ENCODE data around the gene CXXC5. TPM values are rescaled to one million over a fixed set of nuclear protein-coding genes. Genes with fewer than 3 reads are reported as not detected.

CXXC5 gene
- total and polyA plus RNA-seq, 9 of the 15 experiments (the other 6 are each of a cell fraction or from before 2014, with no cell fraction given) = 1.9 to 123 (median 45.8) TPM

- TF ChIP-seq BCLAF1 (IDR thresholded peaks at IDR 0.05; ENCODE audit: borderline replicate concordance in 1 of 2, control insufficient read depth in 1 of 2, low read depth in 2 of 2, low read length in 1 of 2) (peak in 1 of 2 experiments; percentile 81; a peak in 2 of 4 replicates), ARNT (IDR thresholded peaks at IDR 0.05) (no peak), MBD2 (IDR thresholded peaks at IDR 0.05; ENCODE audit: borderline replicate concordance, low read depth) (peak; percentile 77; the same call in 1 of the 2 replicates), ZNF239 (CRISPR knock-in tag; IDR thresholded peaks at IDR 0.05) (peak; percentile 37; the same call in 1 of the 2 replicates), TRIM28 (IDR thresholded peaks at IDR 0.05) (peak; percentile 15; the same call in 1 of the 2 replicates), RBBP5 (IDR thresholded peaks at IDR 0.05; ENCODE audit: borderline replicate concordance, insufficient read depth, low read length, poor library complexity, severe bottlenecking) (peak; percentile 50), ZBTB12 (CRISPR knock-in tag; IDR thresholded peaks at IDR 0.05) (0 out of 2 replicates have a peak, but pooled peaks have one; percentile 25), SMARCA5 (IDR thresholded peaks at IDR 0.05) (peak; percentile 28; the same call in 1 of the 2 replicates), HMGN3 (IDR thresholded peaks at IDR 0.05; ENCODE audit: borderline replicate concordance, extremely low read depth, insufficient read length, low read depth, low read length) (peak; percentile 100), CCAR2 (IDR thresholded peaks at IDR 0.05; ENCODE audit: low read depth, low read length) (0 out of 2 replicates have a peak, but pooled peaks have one; percentile 50), ZBTB5 (IDR thresholded peaks at IDR 0.05) (no peak), HNRNPK (IDR thresholded peaks at IDR 0.05; ENCODE audit: low read depth, low read length, poor library complexity, severe bottlenecking) (no peak), BRF1 (IDR thresholded peaks at IDR 0.05; ENCODE audit: borderline replicate concordance, extremely low read depth, insufficient read length) (no peak), SMAD3 (CRISPR knock-in tag; conservative IDR thresholded peaks at IDR 0.05) (peak; percentile 86), NFATC3 (IDR thresholded peaks at IDR 0.05) (no peak), CBX5 (IDR thresholded peaks at IDR 0.05; ENCODE audit: borderline replicate concordance, low read depth) (0 out of 2 replicates have a peak, but pooled peaks have one; percentile 5), DMBX1 (CRISPR knock-in tag; IDR thresholded peaks at IDR 0.05; ENCODE audit: borderline replicate concordance) (peak; percentile 92)
- TF ChIP-seq, protein P1, sequence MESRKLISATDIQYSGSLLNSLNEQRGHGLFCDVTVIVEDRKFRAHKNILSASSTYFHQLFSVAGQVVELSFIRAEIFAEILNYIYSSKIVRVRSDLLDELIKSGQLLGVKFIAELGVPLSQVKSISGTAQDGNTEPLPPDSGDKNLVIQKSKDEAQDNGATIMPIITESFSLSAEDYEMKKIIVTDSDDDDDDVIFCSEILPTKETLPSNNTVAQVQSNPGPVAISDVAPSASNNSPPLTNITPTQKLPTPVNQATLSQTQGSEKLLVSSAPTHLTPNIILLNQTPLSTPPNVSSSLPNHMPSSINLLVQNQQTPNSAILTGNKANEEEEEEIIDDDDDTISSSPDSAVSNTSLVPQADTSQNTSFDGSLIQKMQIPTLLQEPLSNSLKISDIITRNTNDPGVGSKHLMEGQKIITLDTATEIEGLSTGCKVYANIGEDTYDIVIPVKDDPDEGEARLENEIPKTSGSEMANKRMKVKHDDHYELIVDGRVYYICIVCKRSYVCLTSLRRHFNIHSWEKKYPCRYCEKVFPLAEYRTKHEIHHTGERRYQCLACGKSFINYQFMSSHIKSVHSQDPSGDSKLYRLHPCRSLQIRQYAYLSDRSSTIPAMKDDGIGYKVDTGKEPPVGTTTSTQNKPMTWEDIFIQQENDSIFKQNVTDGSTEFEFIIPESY (CRISPR knock-in tag; IDR thresholded peaks at IDR 0.05) = peak; percentile 66; the same call in 1 of the 2 replicates
Measured at GRCh38 chr5:139669662-139670368, 21.7 kb downstream of the CXXC5 start (continued).

Data from K562 (cell line).